DMS114 treated with DMSO at 0.1 percent for 48 hours (cell line): ENCODE measurements around the gene OGT.
"Not testable (repeated sequence)": the region's sequence is repeated elsewhere in the genome, so short reads cannot be mapped to it uniquely, and the experiment has no call there.

Experiments used
- DNase-seq: peaks from one replicate; lab custom pipeline; 2025; ENCODE audit not compliant: unreplicated experiment; lab: John Stamatoyannopoulos, UW

OGT gene

DNA sequence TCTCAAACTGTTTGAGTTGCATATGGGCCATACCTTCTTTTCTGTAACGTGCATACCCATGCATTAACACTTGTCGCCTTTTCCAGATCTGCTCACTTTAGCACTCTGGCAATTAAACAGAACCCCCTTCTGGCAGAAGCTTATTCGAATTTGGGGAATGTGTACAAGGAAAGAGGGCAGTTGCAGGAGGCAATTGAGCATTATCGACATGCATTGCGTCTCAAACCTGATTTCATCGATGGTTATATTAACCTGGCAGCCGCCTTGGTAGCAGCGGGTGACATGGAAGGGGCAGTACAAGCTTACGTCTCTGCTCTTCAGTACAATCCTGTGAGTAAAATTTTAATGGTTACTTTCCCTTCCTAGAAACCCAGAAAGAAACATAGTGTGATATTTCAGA, 4.8 kb downstream of the OGT start:
- no peak for DNase-seq

GRCh38 chrX:71540801-71541200, 7.9 kb downstream of the OGT start:
- no peak for DNase-seq

DNA sequence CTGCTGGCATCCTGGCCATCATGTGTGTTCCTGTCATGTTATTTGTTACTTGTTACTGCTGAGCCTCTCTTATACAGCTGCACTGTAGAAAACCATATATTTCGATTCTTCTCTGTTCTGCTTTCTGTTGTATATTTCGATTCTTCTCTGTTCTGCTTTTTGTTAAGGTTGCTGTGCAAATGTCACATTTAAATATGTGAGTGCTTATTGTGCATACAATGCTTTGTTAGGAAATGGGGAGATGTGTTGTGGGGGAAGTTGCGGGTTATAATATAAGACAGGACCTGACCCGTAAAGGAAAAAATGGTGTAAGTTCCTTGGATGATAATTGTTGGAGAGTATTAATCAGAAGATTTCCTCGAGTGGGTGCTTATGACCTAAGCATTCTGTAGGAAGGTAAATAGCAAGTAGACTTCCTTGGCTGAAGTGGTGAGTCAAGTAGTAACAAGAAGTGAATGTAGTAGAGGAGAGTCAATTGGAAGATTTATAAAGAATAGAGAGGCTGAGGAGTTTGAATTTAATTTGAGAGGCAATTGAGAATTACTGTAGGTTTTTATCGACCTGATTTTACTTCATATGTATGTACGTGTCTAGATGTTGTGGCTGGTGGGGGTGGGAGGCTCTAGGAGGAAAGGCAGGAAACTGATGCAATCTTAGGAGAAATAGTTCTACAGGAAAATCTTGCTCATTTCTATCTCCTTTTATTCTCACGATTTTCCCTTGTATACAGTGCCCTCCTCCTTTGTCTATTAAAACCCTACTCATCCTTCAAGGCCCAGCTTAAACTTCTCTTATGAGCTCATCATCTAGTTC, 8.5 kb downstream of the OGT start:
- DNase-seq: no peak

- DNase-seq: no peak
These were observed 9.5 kb downstream of the OGT start for GRCh38 chrX:71542411-71542810.

GRCh38 chrX:71542825-71543224, 9.9 kb downstream of the OGT start:
- DNase-seq: no peak

- no peak for DNase-seq
These were observed 10.4 kb downstream of the OGT start for GRCh38 chrX:71543316-71543715.

DNA sequence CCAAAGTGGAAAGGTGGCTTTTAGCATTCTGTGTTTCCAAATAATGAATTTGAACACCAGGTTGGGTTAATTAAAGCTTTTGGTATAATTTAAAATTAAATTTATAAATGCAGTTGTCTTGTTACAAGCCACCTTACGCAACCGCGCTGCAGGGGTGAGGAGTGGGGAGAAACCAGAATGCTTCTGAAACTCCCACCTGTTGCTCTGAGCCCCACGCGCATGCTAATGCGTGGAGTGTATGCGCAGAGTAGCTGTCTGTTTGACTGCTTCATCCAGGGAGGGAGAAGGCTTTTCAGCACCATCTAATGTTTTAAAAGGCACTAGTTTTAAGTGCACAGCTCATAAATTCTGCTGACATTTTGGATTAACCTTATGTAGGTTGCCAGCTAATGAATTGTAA, 12.5 kb downstream of the OGT start:
- DNase-seq: no peak

GRCh38 chrX:71546879-71547278, 14.0 kb downstream of the OGT start:
- DNase-seq: no peak

- DNase-seq: no peak
These were observed 14.4 kb downstream of the OGT start for GRCh38 chrX:71547339-71547738.

GRCh38 chrX:71549986-71550385, 17.1 kb downstream of the OGT start:
- no peak for DNase-seq

DNA sequence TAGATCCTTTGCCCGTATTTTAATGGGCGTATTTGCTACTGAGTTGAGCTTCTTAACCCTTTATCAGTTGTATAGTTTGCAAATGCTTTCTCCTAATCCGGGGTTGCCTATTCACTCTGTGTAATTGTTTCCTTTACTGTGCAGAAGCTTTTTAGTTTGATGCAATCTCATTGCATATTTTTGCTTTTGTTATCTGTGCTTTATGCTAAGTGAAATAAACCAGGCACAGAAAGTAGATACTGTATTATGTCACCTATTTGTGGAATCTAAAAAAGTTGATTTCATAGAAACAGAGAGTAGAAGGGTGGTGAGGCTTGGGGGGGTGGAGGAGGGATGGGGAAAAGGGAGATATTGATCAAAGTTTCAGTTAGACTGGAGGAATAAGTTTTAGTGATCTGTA, 17.7 kb downstream of the OGT start:
- no peak for DNase-seq

- no peak for DNase-seq
These were observed 23.1 kb downstream of the OGT start for GRCh38 chrX:71556036-71556435.

DNA sequence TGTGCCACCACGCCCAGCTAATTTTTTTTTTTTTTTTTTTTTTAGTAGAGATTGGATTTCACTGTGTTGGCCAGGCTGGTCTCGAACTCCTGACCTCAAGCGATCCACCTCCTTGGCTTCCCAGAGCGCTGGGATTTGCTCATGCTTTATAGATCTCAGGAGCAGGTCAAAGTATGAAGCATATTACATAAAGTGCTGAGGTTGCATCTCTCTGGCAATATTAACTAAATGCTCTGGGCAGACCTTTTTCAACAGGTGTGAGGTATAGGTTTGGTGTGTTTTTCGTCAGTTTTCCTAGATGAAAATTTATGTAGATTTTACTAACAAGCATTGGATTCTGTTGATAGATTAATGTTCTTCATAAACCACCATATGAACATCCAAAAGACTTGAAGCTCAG, 26.0 kb downstream of the OGT start:
- DNase-seq: no peak

DNA sequence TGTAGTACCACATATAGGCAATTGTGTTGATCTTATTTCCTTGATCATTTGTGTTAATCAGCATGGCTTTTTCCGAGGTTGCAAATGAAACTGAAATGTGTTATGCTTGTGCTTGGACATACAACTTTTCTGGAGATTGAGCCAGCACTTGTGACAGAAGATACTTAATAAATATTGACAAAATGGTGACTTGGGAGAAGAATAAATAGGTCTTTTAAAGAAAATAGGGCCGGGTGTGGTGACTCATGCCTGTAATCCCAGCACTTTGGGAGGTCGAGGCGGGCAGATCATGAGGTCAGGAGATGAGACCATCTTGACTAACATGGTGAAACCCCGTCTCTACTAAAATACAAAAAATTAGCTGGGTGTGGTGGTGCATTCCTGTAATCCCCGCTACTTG, 26.9 kb downstream of the OGT start:
- DNase-seq: not testable (repeated sequence)

DNA sequence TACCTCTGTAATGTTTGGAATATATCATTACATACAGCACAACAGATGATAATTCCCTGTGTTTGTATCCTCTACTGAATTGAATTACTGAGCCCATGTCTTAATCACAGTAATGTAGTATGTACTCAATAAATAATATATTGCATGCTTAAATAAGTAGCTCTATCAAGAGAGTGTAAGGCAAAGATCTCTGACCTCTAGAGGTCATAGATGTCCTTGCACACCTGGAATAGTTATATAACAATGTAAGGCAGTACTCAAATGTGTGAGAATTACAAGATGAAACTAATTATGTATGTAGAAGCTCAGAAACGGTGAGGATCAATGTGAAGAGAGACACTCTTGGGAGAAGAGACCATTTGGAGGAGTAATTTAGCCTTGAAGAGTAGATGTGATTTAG, 31.0 kb downstream of the OGT start:
- DNase-seq: no peak

- no peak for DNase-seq
These were observed 32.7 kb downstream of the OGT start for GRCh38 chrX:71565474-71566041.

- not testable (repeated sequence) for DNase-seq
These were observed 38.5 kb downstream of the OGT start for GRCh38 chrX:71571390-71571789.

- no peak for DNase-seq
These were observed 40.7 kb downstream of the OGT start for GRCh38 chrX:71573590-71573989.

DNA sequence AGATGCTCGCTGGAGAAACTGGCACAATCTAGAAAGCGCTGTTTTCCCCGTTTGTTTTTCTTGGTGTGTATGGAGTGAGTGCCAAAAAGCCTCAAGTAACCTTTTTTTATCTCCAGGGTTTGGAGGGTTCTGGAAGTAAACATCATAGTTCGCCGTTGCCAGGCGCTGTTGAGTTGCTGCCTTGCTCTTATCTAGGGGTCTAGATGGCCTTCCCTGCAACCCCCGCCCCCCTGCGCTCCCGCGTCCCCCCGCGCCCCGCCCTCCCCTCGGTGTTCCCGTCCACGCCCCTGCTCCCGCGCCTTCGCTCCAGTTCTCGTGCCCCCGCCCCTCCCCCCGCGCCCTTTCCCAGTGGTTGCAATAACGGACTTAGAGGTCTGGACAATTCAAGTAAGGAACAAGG, 44.8 kb downstream of the OGT start:
- no peak for DNase-seq

DNA sequence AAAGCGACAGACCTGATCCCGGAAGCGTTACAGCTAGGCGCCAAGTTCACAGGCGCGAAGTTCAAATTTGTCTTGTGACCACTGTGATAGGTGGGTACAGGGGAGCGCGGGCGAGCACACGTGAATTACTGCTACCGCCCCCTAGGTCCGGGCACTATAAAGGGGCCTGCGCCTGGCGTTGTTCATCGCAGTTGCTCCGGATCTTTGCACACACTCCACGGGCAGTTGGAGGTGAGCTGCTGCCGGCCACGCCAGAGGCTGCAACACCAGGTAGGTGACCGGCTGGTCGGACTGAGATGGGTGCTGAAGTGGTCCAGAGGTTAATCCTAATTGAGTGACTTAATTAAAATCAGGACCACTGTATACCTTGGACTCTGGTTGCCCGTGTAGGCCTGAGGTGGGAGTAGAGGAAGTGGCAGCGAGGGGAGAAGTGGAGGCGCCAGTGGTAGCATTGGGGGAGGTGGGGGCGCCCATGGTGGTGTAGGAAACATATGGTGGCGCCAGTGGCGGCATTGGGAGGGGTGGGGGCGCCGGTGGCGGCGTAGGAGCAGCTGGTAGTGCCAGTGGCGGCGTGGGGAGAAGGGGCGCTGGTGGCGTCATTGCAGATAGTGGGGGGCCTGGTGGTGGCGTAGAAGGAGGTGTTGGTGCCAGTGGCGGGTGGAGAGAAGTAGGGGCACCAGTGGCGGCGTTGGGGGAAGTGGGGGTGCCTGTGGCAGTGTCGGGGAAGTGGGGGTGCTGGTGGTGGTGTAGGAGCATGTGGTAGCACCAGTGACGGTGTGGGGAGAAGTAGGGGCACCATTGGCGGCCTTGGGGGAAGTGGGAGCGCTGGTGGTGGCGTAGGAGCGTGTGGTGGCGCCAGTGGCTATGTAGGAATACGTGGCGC, 45.6 kb downstream of the OGT start, which contains the start of gene GCNA:
GCNA (plus strand) TSS at position 185 of the 883 bp plus-strand sequence. CDS start 2,385 bp downstream, outside the sequence.
- no peak for DNase-seq

- no peak for DNase-seq
These were observed 46.5 kb downstream of the OGT start for GRCh38 chrX:71579136-71579989.
